ENCODE results near the gene PSG3.
"Not testable (repeated sequence)": the region's sequence is repeated elsewhere in the genome, so short reads cannot be mapped to it uniquely, and the experiment has no call there.

PSG3 gene
- long read RNA-seq, donor 1 = 0 reads
- long read RNA-seq, donor 2 = 0 reads
- long read RNA-seq, donor 3 = 0 reads
- long read RNA-seq, donor 4 = 0 reads
- long read RNA-seq, donor 5 = 0 reads
- long read RNA-seq, donor 6 = 0 reads
- long read RNA-seq, donor 7 = 0 reads
- long read RNA-seq, donor 8 = 0 reads

DNA sequence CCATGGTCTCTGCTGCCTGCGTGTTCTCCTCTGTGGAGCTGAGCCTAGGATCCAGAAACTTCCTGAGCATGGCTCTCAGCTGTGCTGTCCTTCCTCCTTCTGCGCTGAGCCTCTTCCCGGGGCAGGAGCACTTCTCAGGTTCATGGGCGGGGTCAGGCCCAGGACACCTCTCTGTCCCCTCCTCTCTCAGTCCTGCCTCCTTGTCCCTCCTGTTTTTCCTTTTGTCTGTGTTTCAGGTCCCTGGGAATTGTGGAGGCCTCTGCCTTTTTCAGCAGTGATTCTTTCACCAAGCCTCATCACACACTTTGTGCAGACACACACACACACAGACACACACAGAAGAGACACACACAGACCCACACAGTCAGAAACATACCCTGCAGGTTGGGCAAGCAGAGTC is at the start of gene PSG3:
PSG3 (minus strand) TSS at position 101 of the 400 bp plus-strand sequence; CDS start at position 4, 97 bp downstream.
- DNase-seq = not testable (repeated sequence)

- DNase-seq = not testable (repeated sequence)
Observed at GRCh38 chr19:42788766-42789165, 48.5 kb upstream of the PSG3 start.

GRCh38 chr19:42787766-42788165 is 47.5 kb upstream of the PSG3 start:
- DNase-seq = not testable (repeated sequence)

DNA sequence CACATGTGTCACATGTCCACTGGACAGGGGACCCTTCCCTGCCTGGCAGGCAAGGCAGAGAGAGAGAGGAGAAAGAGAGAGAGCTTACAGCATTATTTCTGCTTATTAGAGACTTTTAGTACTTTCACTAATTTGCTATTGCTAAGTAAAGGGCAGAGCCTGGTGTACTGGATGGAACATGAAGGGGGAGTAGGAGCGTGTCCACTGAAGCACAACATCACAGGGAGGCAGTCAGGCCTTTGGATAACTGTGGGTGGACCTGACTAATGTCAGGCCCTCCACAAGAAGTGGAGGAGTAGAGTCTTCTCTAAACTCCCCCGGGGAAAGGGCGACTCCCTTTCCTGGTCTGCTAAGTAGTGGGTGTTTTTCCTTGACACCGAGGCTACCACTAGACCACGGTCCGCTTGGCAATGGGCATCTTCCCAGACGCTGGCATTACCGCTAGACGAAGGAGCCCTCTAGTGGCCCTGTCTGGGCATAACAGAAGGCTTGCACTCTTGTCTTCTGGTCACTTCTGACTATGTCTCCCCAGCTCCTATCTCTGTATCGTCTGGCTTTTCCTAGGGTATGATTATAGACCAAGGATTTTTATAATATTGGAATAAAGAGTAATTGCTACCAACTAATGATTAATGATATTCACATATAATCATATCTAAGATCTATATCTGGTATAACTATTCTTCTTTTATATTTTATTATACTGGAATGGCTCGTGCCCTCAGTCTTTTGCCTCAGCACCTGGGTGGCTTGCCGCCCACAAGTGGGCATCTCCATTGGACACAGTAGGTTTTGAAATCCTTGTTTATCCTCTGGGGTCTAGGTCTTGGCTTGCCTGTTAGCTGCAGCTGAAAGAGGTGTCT is 36.7 kb upstream of the PSG3 start:
- peak; percentile 13 for DNase-seq

GRCh38 chr19:42774510-42775158 is 34.4 kb upstream of the PSG3 start:
- DNase-seq = not testable (repeated sequence)

DNA sequence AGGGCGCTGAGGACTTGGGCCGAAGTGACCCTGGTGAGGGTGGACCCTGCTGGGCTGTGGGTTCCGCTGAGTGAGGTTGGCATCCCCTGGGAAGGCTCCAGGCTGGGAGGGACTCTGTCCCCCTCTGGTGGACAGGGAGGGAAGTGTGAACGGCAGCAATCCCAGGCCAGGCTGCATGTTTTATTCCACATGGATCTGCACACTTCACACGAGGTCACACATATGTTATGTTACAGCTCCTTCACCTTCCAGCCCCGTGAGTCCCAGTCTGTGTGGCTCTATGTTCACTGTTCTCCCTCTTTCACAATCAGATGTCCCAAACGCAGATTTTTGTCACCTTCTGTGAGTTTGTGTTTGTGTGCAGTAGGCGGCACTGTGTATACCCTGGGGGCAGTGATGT is 27.0 kb upstream of the PSG3 start:
- DNase-seq = not testable (repeated sequence)

DNA sequence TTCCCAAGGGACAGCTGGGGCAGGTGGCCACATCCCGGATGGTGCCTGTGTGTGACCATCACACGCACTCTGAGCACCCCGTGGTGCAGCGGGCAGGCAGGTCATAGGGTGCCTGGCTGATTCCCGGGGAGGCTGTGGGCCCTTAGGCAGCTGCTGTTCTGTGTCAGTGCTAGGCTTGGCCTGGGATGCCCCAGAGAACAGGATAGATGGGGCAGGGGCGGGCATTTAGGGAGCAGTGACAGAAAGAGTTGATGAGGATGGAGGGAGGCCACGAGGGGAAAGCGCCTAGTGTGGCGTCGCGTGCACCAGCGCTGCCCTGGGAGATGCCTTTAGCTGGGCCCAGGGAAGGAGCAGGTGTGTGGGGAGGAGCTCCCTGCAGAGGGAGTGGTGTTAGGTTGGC is 26.6 kb upstream of the PSG3 start:
- not testable (repeated sequence) for DNase-seq

- DNase-seq = no peak
Observed at GRCh38 chr19:42764836-42765235, 24.6 kb upstream of the PSG3 start.

DNA sequence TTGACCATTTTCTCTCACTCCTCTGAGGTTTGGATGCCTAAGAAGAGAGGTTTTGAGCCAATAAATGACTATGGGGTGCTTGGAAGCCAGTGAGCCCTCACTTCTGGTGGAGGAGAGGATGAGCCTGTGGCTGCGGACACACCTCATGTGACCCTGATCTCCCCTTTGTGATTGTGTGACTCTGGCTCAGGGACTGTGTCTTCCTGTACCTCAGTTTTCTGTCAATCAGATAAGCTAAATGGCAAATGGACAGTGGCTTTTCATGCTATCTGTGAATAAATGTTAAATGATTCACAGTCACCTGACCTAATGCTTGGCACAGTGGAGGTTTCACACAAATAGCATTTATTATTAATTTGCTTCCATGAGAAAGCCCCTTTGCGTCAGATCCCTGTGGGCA is 22.5 kb upstream of the PSG3 start:
- no peak for DNase-seq

- DNase-seq = not testable (repeated sequence)
Observed at GRCh38 chr19:42761924-42762295, 21.6 kb upstream of the PSG3 start.

DNA sequence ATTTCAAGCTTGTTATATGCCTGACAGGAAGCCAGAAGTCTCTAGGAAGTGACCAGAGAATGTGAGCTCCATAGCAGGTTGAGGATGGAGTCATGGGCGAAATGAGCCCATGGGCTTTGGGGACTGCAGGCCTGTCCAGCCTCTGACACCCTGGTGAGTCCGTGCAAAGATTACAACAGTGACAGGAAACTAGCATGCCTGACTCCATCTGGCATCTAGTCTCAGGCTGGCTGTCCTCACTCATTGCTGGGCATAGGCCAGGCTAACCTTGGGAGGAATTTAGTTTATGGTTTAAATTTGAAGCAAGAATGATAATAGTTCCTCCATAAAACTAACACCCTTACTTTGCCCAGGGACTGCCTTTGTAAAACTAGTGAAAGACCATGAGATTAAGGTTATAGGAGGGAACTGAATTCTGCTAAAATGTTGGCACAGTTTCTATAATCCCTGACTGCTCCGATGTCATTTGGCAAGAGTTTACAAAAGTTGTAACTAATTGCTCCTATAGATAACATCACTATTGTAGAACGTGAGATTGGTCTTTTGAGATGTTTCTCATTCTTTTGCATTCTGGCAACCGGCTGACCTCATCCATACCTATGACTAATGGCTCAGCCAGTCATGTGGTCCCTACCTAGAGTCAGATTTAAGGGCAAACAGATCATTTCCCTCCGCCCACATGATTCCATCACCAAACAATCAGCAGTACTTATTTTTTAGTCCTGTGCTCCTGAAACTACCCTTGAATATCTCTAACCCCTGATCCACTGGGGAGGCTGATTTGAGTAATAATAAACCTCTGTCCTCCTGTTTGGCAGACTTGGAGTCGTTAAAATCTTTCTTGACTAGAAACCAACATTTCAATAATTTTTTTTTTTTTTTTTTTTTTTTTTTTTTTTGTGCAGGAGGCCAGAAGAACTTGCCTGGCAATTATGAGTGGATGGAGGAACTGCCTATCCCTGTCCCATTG is 21.0 kb upstream of the PSG3 start:
- not testable (repeated sequence) for DNase-seq

DNA sequence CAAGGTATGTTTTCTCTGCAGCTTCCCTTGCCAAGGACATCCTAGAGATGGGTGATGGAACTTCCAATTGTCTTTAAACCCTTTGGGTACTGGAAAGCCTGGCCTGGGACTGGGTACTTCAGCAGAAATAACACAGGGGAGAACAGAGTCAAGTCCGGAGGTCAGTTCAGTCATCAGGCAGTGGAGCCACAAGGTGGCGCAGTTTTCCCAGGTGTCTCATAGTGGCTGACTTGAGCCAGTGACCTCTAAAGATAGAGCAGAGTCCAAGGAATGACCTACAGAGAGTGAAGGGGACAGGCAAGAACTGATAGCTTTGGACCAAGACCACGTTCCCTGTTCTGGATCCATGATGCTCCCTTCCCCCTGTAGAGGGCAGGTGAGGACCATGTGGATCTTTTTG is 18.4 kb upstream of the PSG3 start:
- not testable (repeated sequence) for DNase-seq

DNA sequence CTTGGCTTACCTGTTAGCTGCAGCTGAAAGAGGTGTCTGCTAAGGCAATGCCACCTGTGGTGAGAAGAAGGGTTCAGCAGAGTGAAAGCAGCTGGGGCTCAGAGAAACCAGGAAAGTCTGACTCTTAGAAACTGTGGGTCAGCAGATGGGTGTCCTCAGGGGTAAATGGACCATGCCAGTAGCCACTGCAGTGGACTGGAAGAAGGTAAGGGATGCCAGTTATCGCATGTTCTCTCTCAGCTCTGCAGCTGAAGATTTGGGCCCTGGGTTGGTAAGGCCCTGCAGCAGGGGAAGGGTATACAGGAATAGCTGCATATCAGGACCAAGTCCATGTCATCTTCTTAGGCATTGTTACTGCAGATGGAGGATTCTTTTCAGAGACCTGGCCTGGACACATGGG is 12.0 kb upstream of the PSG3 start:
- DNase-seq = not testable (repeated sequence)

GRCh38 chr19:42741726-42742607 is 1.7 kb upstream of the PSG3 start:
- DNase-seq = not testable (repeated sequence)

DNA sequence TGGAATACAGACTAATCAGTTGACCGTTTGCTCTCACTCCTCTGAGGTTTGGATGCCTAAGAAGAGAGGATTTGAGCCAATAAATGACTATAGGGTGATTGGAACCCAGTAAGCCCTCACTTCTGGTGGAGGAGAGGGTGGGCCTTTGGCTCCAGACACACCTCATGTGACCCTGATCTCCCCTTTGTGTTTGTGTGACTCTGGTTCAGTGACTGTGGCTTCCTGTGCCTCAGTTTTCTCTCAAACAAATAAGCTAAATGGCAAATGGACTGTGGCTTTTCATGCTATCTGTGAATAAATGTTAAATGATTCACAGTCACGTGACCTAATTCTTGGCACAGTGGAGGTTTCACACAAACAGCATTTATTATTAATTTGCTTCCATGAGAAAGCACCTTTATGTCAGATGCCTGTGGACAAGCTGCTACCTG is 2.7 kb downstream of the PSG3 start:
- DNase-seq = not testable (repeated sequence)

DNA sequence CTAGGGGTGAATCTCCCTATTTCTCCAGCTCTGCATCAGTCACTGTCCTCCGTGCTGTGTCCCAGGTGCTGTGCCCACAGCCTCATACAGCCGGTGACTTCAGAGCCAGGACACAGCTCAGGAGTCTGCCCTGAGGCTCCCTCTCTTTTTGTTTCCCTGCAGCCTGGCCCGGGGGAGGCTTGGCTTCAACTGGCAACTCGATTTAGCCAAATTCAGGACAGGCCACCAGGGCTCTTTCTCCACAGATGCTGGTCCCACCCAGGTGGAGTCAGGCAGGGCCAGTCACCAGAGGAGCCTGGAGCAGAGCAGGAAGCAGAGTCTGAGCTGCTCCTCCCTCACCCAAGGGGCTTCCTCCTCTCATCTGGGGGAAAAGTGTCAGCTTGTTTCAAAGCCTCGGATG is 11.9 kb downstream of the PSG3 start:
- DNase-seq = not testable (repeated sequence)

- DNase-seq = not testable (repeated sequence)
Observed at GRCh38 chr19:42714000-42714399, 26.3 kb downstream of the PSG3 start.

GRCh38 chr19:42712753-42713152 is 27.5 kb downstream of the PSG3 start:
- DNase-seq = not testable (repeated sequence)

GRCh38 chr19:42710986-42711385 is 29.3 kb downstream of the PSG3 start:
- DNase-seq = not testable (repeated sequence)

GRCh38 chr19:42697884-42698283 is 42.4 kb downstream of the PSG3 start:
- no peak for DNase-seq

All from right kidney (tissue), 9 donors.